SK-N-SH (cell line): ENCODE measurements around the gene STX2. TPM values are rescaled to one million over a fixed set of nuclear protein-coding genes. Genes with fewer than 3 reads are reported as not detected.

Experiments used
- CTCF ChIA-PET: fragments of 300-600, 350-600 bp; formaldehyde crosslinking; extraction: SDS; loops from one replicate; lab custom pipeline; 2021; lab: Yijun Ruan, JAX
- POLR2A ChIA-PET: fragments of 350-600 bp; sonication (Branson Sonifier 250); formaldehyde crosslinking; extraction: SDS; loops from one replicate; lab custom pipeline; 2020; ENCODE audit warnings: antibody characterized with exemption, inconsistent platforms; lab: Yijun Ruan, JAX
- DNase-seq: peaks from one replicate; pipeline ENCODE4 v3.0.0; 2012
- H2AFZ ChIP-seq: fragments of 200-600 bp; sonication (generic); 2 replicates; pipeline ENCODE4 v1.8.1; 2016; ENCODE audit warnings: antibody characterized with exemption, mild to moderate bottlenecking, low read depth
- H3F3A ChIP-seq: fragments of 200-600 bp; sonication (generic); replicated peaks from 2 replicates; pipeline ENCODE3; 2016; ENCODE audit warnings: antibody characterized with exemption, mild to moderate bottlenecking; ENCODE audit not compliant: insufficient read depth
- H3K27ac ChIP-seq, 2 experiments: fragments of 200-500 bp in 1 of 2; fragments of 200-600 bp in 1 of 2; sonication (Bioruptor generic) in 1 of 2; sonication (generic), shearing (Covaris generic) in 1 of 2; 2 replicates each; pipeline versions ENCODE4 v1.5.1 to v1.6.1; 2014 to 2016; ENCODE audit warnings: low read depth in 2 of 2, inconsistent platforms in 1 of 2, low read length in 1 of 2, mild to moderate bottlenecking in 1 of 2, mixed read lengths in 1 of 2
- H3K27me3 ChIP-seq: fragments of 200-600 bp; sonication (generic), shearing (Covaris generic); 2 replicates; pipeline ENCODE4 v1.6.1; 2016; ENCODE audit warnings: mixed run types; ENCODE audit not compliant: insufficient read depth
- H3K36me3 ChIP-seq, 2 experiments: fragments of 200-500 bp in 1 of 2; fragments of 200-600 bp in 1 of 2; sonication (Bioruptor generic) in 1 of 2; sonication (generic) in 1 of 2; replicated peaks in 1 of 2; 2 replicates each; pipeline versions ENCODE3 to v1.5.1; 2014 to 2016; ENCODE audit warnings: low read length in 1 of 2, mild to moderate bottlenecking in 1 of 2; ENCODE audit not compliant: insufficient read depth in 2 of 2, control insufficient read depth in 1 of 2
- H3K4me1 ChIP-seq, 2 experiments: fragments of 200-500 bp in 1 of 2; fragments of 200-600 bp in 1 of 2; sonication (Bioruptor generic) in 1 of 2; sonication (generic), shearing (Covaris generic) in 1 of 2; 2 replicates each; pipeline versions ENCODE4 v1.5.1 to v1.6.1; 2014 to 2016; ENCODE audit warnings: low read depth in 1 of 2, low read length in 1 of 2, mixed run types in 1 of 2; ENCODE audit not compliant: insufficient read depth in 2 of 2, control insufficient read depth in 1 of 2
- H3K4me2 ChIP-seq: fragments of 200-600 bp; sonication (generic), shearing (Covaris generic); 2 replicates; pipeline ENCODE4 v1.6.1; 2017; ENCODE audit warnings: mixed run types
- H3K4me3 ChIP-seq, 2 experiments: fragments of 200-500 bp in 1 of 2; fragments of 200-600 bp in 1 of 2; sonication (Bioruptor generic) in 1 of 2; sonication (generic), shearing (Covaris generic) in 1 of 2; 2 replicates each; pipeline versions ENCODE4 v1.5.1 to v1.8.1; 2014 to 2016; ENCODE audit warnings: low read depth in 2 of 2, inconsistent platforms in 1 of 2, low read length in 1 of 2, mild to moderate bottlenecking in 1 of 2, mixed read lengths in 1 of 2, moderate library complexity in 1 of 2
- H3K79me2 ChIP-seq: fragments of 200-600 bp; sonication (generic); 2 replicates; pipeline ENCODE4 v1.8.1; 2017; ENCODE audit warnings: mild to moderate bottlenecking; ENCODE audit not compliant: insufficient read depth
- H3K9ac ChIP-seq: fragments of 200-600 bp; sonication (generic); 2 replicates; pipeline ENCODE4 v1.6.1; 2017; ENCODE audit warnings: mixed run types
- H3K9me2 ChIP-seq: fragments of 200-600 bp; sonication (generic); 2 replicates; pipeline ENCODE4 v1.6.1; 2017; ENCODE audit warnings: mixed run types
- H3K9me3 ChIP-seq: fragments of 200-600 bp; sonication (generic); 2 replicates; pipeline ENCODE4 v1.6.1; 2017; ENCODE audit warnings: mixed run types, mild to moderate bottlenecking, moderate library complexity
- H4K20me1 ChIP-seq: fragments of 200-600 bp; sonication (generic); 2 replicates; pipeline ENCODE4 v1.6.1; 2017; ENCODE audit warnings: mild to moderate bottlenecking, mixed run types; ENCODE audit not compliant: insufficient read depth
- CTCF ChIP-seq: fragments of 200-600 bp; sonication (generic); IDR thresholded peaks from 2 replicates; pipeline ENCODE4 v1.6.1; 2017; ENCODE audit warnings: antibody characterized with exemption, mild to moderate bottlenecking, moderate library complexity
- ELF1 ChIP-seq: IDR thresholded peaks from 2 replicates; pipeline ENCODE4 v1.4.0; 2012
- EP300 ChIP-seq, 2 experiments: IDR thresholded peaks; 2 replicates each; pipeline versions ENCODE4 v1.4.0 to v1.6.1; 2012; ENCODE audit warnings: borderline replicate concordance in 1 of 2, low read depth in 1 of 2, low read length in 1 of 2
- EZH2phosphoT487 ChIP-seq: fragments of 200-600 bp; sonication (generic); IDR thresholded peaks from 2 replicates; pipeline ENCODE4 v1.6.1; 2017; ENCODE audit warnings: low read depth, mixed run types, mild to moderate bottlenecking, antibody characterized with exemption, moderate library complexity, borderline replicate concordance
- FOSL2 ChIP-seq: IDR thresholded peaks from 2 replicates; pipeline ENCODE4 v1.4.0; 2012; ENCODE audit warnings: low read depth, mild to moderate bottlenecking, moderate library complexity, borderline replicate concordance
- FOXJ3 ChIP-seq: sonication (generic); formaldehyde crosslinking; IDR thresholded peaks from 2 replicates; pipeline ENCODE4 v1.5.1; 2020; ENCODE audit warnings: mild to moderate bottlenecking, missing genetic modification reagents
- GABPA ChIP-seq: IDR thresholded peaks from 2 replicates; pipeline ENCODE4 v1.4.0; 2012; ENCODE audit warnings: low read depth, mild to moderate bottlenecking
- GATA2 ChIP-seq: sonication (generic); formaldehyde crosslinking; IDR thresholded peaks from 2 replicates; pipeline ENCODE4 v1.5.0; 2020; ENCODE audit warnings: mild to moderate bottlenecking, missing genetic modification reagents
- JUND ChIP-seq: IDR thresholded peaks from 2 replicates; pipeline ENCODE4 v1.4.0; 2012
- MAX ChIP-seq: IDR thresholded peaks from 2 replicates; pipeline ENCODE4 v1.4.0; 2012; ENCODE audit warnings: low read depth
- MEF2A ChIP-seq: IDR thresholded peaks from 2 replicates; pipeline ENCODE4 v1.4.0; 2012; ENCODE audit warnings: low read depth, borderline replicate concordance
- MXI1 ChIP-seq: IDR thresholded peaks from 2 replicates; pipeline ENCODE4 v1.6.1; 2012; ENCODE audit warnings: mild to moderate bottlenecking, low read depth, low read length, improper control_type of control experiment
- NFIC ChIP-seq: IDR thresholded peaks from 2 replicates; pipeline ENCODE4 v1.4.0; 2012; ENCODE audit warnings: borderline replicate concordance
- POLR2AphosphoS5 ChIP-seq: IDR thresholded peaks from 2 replicates; pipeline ENCODE4 v1.6.1; 2012; ENCODE audit warnings: low read depth, low read length
- RAD21 ChIP-seq: IDR thresholded peaks from 2 replicates; pipeline ENCODE4 v1.6.1; 2012; ENCODE audit warnings: mild to moderate bottlenecking, low read length
- RCOR1 ChIP-seq: fragments of 150-350 bp; IDR thresholded peaks from 2 replicates; pipeline ENCODE4 v1.6.1; 2017; ENCODE audit warnings: antibody characterized with exemption, low read length
- RFX5 ChIP-seq: IDR thresholded peaks from 2 replicates; pipeline ENCODE4 v1.6.1; 2012; ENCODE audit warnings: mild to moderate bottlenecking, improper control_type of control experiment, low read length
- TAF1 ChIP-seq: IDR thresholded peaks from 2 replicates; pipeline ENCODE4 v1.6.1; 2012; ENCODE audit warnings: low read depth, mild to moderate bottlenecking, low read length, moderate library complexity, borderline replicate concordance
- TCF12 ChIP-seq: IDR thresholded peaks from 2 replicates; pipeline ENCODE4 v1.4.0; 2012
- USF1 ChIP-seq: IDR thresholded peaks from 2 replicates; pipeline ENCODE4 v1.4.0; 2012; ENCODE audit warnings: low read depth, borderline replicate concordance
- USF2 ChIP-seq: fragments of 150-350 bp; IDR thresholded peaks from 2 replicates; pipeline ENCODE4 v1.6.1; 2017; ENCODE audit warnings: antibody characterized with exemption, low read length, low read depth, borderline replicate concordance
- YY1 ChIP-seq: IDR thresholded peaks from 2 replicates; pipeline ENCODE4 v1.4.0; 2012; ENCODE audit warnings: low read depth, mild to moderate bottlenecking
- WGBS: methylation state at CpG from one replicate; pipeline ENCODE4 v1.1.6; 2017; ENCODE audit warnings: low lambda C conversion rate; 5-methylcytosine and 5-hydroxymethylcytosine counted together
- polyA plus RNA-seq, 3 experiments: library from polyadenylated mRNA; depleted of rRNA; stranded (reverse); fragments of >200 nt; gene quantifications; 2 replicates each; pipeline ENCODE4 v1.2.3, GENCODE V29; 2012

Gene STX2
- polyA plus RNA-seq, 1 of the 3 experiments (the other 2 are of a cell fraction): 25.1 TPM

GRCh38 chr12:130762319-130762675, 76.8 kb downstream of the STX2 start:
- WGBS: 61% methylated on average over 9 of the region's 10 CpGs
- H3K36me3 ChIP-seq: no peaks in the 10 kb centered on the region
- H3F3A ChIP-seq: peaks cover 6% of the 10 kb centered on the region
- H3K9me2 ChIP-seq: no peaks in the 10 kb centered on the region
- ChIA-PET CTCF (interaction anchor here (0.7 to 3.3 kb wide), 6 partner anchors 9 to 1068 kb away, joined by 3 to 15 read pairs (median 4); no protein-coding TSS in a partner anchor), POLR2A (no interaction called here)
- no peak overlapping the region for H3K27ac ChIP-seq
- no peak overlapping the region for H2AFZ ChIP-seq
- H4K20me1 ChIP-seq: no peaks in the 10 kb centered on the region
- no peak overlapping the region for H3K4me2 ChIP-seq
- H3K4me1 ChIP-seq: no peaks in the 10 kb centered on the region
- no peak for DNase-seq
- no peaks in the 10 kb centered on the region for H3K9me3 ChIP-seq
- H3K27me3 ChIP-seq: no peaks in the 10 kb centered on the region
- no peak overlapping the region for H3K4me3 ChIP-seq
- TF ChIP-seq RAD21 (no peak), EZH2phosphoT487 (no peak), FOXJ3 (CRISPR knock-in tag) (no peak), RFX5 (no peak), JUND (no peak), RCOR1 (no peak), CTCF (no peak), GABPA (no peak), TAF1 (no peak), EP300 (IDR thresholded peaks at IDR 0.05; ENCODE audit: borderline replicate concordance in 1 of 2, low read depth in 1 of 2, low read length in 1 of 2) (no peak), NFIC (no peak), MAX (no peak), USF1 (no peak), POLR2AphosphoS5 (no peak)
- TF ChIP-seq, all 33 proteins: peak for 0
- H3K9ac ChIP-seq: no peak overlapping the region
- H3K79me2 ChIP-seq: no peaks in the 10 kb centered on the region

- H3K79me2 ChIP-seq: no peaks in the 10 kb centered on the region
- H3K27me3 ChIP-seq: no peaks in the 10 kb centered on the region
- H3F3A ChIP-seq: peaks cover 6% of the 10 kb centered on the region
- H3K36me3 ChIP-seq: no peaks in the 10 kb centered on the region
- peak; percentile 90 for DNase-seq
- H3K4me1 ChIP-seq: no peaks in the 10 kb centered on the region
- no peaks in the 10 kb centered on the region for H3K9me2 ChIP-seq
- ChIA-PET CTCF (interaction anchor here (0.6 to 3.3 kb wide), 9 partner anchors 8 to 1069 kb away, joined by 3 to 15 read pairs (median 3); no protein-coding TSS in a partner anchor), POLR2A (no interaction called here)
- no peak overlapping the region; a peak in 1 of 4 replicates for H3K4me3 ChIP-seq
- H3K4me2 ChIP-seq: no peak overlapping the region
- H2AFZ ChIP-seq: no peak overlapping the region
- no peaks in the 10 kb centered on the region for H3K9me3 ChIP-seq
- 34% methylated on average over 13 of the region's 29 CpGs for WGBS
- H4K20me1 ChIP-seq: no peaks in the 10 kb centered on the region
- no peak overlapping the region for H3K27ac ChIP-seq
- no peak overlapping the region for H3K9ac ChIP-seq
- TF ChIP-seq ELF1 (no peak), MXI1 (no peak), RAD21 (peak; percentile 92), GATA2 (no peak), JUND (no peak), MEF2A (no peak), USF2 (no peak), FOSL2 (no peak), EZH2phosphoT487 (no peak), TCF12 (no peak), GABPA (no peak), RFX5 (no peak), CTCF (peak; percentile 24; the same call in 1 of the 2 replicates), YY1 (no peak)
These were observed 77.3 kb downstream of the STX2 start for GRCh38 chr12:130761537-130762318.
